Osteoblast (primary cell): ENCODE data around the gene EPS8. TPM values are rescaled to one million over a fixed set of nuclear protein-coding genes. Genes with fewer than 3 reads are reported as not detected.

Experiments
- DNase-seq: peaks from one replicate; pipeline ENCODE4 v3.0.0; 2011; ENCODE audit warnings: low spot score, mixed read lengths; ENCODE audit not compliant: insufficient read length; ENCODE audit errors: missing footprints
- H2AFZ ChIP-seq: 2 replicates; pipeline ENCODE4 v1.6.0; 2011; ENCODE audit warnings: mild to moderate bottlenecking, low read length
- H3K27ac ChIP-seq: 2 replicates; pipeline ENCODE4 v1.5.1; 2011; ENCODE audit warnings: mild to moderate bottlenecking, low read depth, low read length, moderate library complexity
- H3K27me3 ChIP-seq: 2 replicates; pipeline ENCODE4 v1.6.0; 2012; ENCODE audit warnings: mild to moderate bottlenecking, control low read depth, inconsistent platforms, low read length, moderate library complexity; ENCODE audit not compliant: insufficient read depth
- H3K36me3 ChIP-seq: 2 replicates; pipeline ENCODE4 v1.5.1; 2011; ENCODE audit warnings: mild to moderate bottlenecking, low read length, control low read depth, moderate library complexity; ENCODE audit not compliant: insufficient read depth
- H3K4me1 ChIP-seq: 2 replicates; pipeline ENCODE4 v1.5.1; 2011; ENCODE audit warnings: mild to moderate bottlenecking, low read length, control low read depth, moderate library complexity; ENCODE audit not compliant: insufficient read depth
- H3K4me2 ChIP-seq: 2 replicates; pipeline ENCODE4 v1.6.0; 2011; ENCODE audit warnings: mild to moderate bottlenecking, low read length; ENCODE audit not compliant: insufficient read depth
- H3K4me3 ChIP-seq: fragments of 200-600 bp; sonication (generic); 3 replicates; pipeline ENCODE4 v1.5.1; 2012; ENCODE audit warnings: mild to moderate bottlenecking, low read length, inconsistent platforms; ENCODE audit not compliant: insufficient read depth
- H3K79me2 ChIP-seq: 2 replicates; pipeline ENCODE4 v1.6.0; 2012; ENCODE audit warnings: mild to moderate bottlenecking, low read length, control low read depth, inconsistent platforms; ENCODE audit not compliant: insufficient read depth
- H3K9me3 ChIP-seq: 2 replicates; pipeline ENCODE4 v1.5.1; 2011; ENCODE audit warnings: low read depth, low read length, control low read depth
- H4K20me1 ChIP-seq: 2 replicates; pipeline ENCODE4 v1.6.0; 2012; ENCODE audit warnings: mild to moderate bottlenecking, low read length, control low read depth; ENCODE audit not compliant: insufficient read depth
- total RNA-seq: library from RNA; depleted of rRNA; stranded (reverse); fragments of >200 nt; gene quantifications from 2 replicates; pipeline ENCODE4 v1.2.3, GENCODE V29; 2012
- TF ChIP-seq, protein P1 (sequence below): IDR thresholded peaks from 2 replicates; pipeline ENCODE4 v1.5.1; 2011; ENCODE audit warnings: mild to moderate bottlenecking, low read depth, low read length, moderate library complexity; ENCODE audit errors: extremely low read depth

Gene EPS8
- 139 and 160 TPM in 2 replicates for total RNA-seq

DNA sequence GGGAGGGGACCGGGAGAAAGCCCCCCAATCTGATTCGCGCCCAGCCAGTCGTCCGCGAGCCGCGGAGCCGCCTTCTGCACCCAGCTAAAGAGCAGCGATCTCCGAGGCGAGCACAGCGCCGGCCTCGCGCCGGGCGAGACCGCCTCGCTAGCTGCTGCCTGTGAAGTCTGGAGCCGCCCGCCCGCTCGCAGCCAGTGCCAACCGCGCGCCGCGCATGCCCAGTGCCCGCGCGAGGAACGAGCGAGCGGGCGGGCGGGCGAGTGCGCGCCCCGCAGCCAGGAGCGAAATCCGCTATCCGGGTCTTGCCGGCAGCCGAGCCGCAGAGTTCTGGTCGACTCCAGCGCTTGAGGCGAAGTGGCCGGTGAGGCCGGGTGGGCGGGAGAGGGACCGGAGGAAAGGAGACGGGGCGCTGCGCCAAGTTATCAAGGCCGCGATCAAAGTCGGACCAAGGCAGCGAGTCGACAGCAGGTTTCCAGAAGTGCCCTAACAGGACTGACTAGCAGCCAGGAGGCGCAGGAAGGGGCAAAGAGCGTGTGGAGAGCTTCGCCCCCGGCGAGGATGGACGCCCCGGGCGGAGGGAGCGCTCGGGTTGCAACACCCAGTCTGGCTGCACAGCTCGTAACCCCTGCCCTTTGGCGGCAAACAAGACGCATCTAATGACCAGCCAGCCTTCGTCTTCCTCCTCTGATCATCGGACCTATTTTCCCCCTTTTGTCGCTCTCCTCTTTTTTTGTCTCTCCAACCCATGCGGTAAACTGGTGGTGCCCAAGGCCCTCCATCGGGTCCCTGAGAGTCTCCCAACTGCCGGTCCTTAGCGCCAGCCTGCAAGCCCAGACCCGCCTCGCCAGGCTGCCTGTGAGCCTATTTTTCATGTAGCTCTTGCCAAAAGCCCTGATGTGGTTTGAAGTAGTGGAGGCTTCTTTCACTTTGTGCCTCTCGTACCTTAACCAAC lies at the start of gene EPS8:
TSS of gene EPS8 (minus strand) at position 169 of the 952 bp plus-strand sequence. CDS start 106,437 bp downstream, outside the sequence.
- peaks cover 24% of the 10 kb centered on the region for H3K4me1 ChIP-seq
- peak within 1 kb of the TSS; percentile 92 for H3K27ac ChIP-seq
- peak; percentile 95 for DNase-seq
- H3K27me3 ChIP-seq: no peaks in the 10 kb centered on the region
- peaks cover 16% of the 10 kb centered on the region for H4K20me1 ChIP-seq
- H2AFZ ChIP-seq: peak within 1 kb of the TSS; percentile 92
- H3K4me3 ChIP-seq: peak within 1 kb of the TSS; percentile 84
- TF ChIP-seq, protein P1, sequence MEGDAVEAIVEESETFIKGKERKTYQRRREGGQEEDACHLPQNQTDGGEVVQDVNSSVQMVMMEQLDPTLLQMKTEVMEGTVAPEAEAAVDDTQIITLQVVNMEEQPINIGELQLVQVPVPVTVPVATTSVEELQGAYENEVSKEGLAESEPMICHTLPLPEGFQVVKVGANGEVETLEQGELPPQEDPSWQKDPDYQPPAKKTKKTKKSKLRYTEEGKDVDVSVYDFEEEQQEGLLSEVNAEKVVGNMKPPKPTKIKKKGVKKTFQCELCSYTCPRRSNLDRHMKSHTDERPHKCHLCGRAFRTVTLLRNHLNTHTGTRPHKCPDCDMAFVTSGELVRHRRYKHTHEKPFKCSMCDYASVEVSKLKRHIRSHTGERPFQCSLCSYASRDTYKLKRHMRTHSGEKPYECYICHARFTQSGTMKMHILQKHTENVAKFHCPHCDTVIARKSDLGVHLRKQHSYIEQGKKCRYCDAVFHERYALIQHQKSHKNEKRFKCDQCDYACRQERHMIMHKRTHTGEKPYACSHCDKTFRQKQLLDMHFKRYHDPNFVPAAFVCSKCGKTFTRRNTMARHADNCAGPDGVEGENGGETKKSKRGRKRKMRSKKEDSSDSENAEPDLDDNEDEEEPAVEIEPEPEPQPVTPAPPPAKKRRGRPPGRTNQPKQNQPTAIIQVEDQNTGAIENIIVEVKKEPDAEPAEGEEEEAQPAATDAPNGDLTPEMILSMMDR: no peak
- H3K9me3 ChIP-seq: no peaks in the 10 kb centered on the region
- peaks cover 7% of the 10 kb centered on the region for H3K36me3 ChIP-seq
- H3K4me2 ChIP-seq: peak within 1 kb of the TSS; percentile 77
- peaks cover 55% of the 10 kb centered on the region for H3K79me2 ChIP-seq

DNA sequence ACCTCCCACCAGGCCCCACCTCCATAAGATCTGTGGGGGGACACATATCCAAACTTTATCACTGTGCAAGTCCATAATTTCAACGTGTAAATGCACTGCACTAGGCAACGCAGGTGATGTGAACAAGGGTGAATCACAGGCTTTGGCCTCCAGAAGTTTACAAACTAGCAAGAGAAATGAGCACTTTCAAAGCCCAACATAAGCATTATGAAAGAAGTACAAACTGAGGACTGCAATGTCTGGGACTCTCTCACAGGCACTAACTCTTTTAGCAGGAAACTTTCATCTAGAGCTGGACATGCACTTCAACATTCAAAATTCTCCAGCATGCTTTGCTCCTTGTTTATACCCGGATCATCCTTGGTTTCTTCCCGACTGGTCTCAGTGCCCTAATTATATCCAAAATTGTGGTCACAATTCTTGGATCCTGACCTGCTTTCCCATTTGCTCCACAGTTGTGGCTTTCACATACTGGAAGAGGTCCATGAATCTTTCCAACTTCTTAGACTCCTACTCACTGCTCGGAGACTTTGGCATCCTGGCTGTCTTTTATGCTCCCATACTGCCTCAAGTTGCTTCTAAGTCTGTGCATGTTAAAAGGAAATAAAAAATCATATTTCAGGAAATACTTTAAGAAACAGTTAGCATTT lies 48.1 kb upstream of the EPS8 start:
- H3K27me3 ChIP-seq: no peaks in the 10 kb centered on the region
- no peaks in the 10 kb centered on the region for H4K20me1 ChIP-seq
- H3K27ac ChIP-seq: peak overlapping the region; percentile 62
- DNase-seq: no peak
- H3K4me1 ChIP-seq: peaks cover 30% of the 10 kb centered on the region
- H3K36me3 ChIP-seq: no peaks in the 10 kb centered on the region
- no peaks in the 10 kb centered on the region for H3K9me3 ChIP-seq
- TF ChIP-seq, protein P1: no peak
- H3K79me2 ChIP-seq: no peaks in the 10 kb centered on the region
- peak overlapping the region; percentile 62 for H3K4me2 ChIP-seq
- H2AFZ ChIP-seq: peak overlapping the region; percentile 82
- H3K4me3 ChIP-seq: peak overlapping the region; percentile 27

DNA sequence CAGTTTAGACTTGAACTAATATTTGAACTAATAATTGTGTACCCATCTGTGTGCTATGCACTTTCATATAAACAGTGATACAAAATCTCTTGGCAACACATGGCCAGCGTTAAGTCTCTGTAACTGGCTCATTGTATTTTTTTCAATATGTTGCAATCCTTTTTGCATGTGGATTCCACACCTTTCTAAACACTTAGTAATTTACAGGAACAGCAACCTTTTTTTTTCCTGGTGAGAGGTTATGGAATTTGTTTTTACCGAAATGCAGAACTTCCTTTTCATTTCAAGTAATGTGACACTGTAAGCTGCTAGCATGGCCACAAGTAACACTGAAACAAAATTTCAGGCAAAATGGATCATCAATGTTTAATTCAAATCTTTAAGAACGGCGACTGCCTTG lies 45.4 kb upstream of the EPS8 start:
- H3K79me2 ChIP-seq: no peaks in the 10 kb centered on the region
- no peaks in the 10 kb centered on the region for H4K20me1 ChIP-seq
- H3K4me1 ChIP-seq: peaks cover 39% of the 10 kb centered on the region
- no peak overlapping the region for H3K4me2 ChIP-seq
- no peaks in the 10 kb centered on the region for H3K27me3 ChIP-seq
- no peaks in the 10 kb centered on the region for H3K9me3 ChIP-seq
- H2AFZ ChIP-seq: no peak overlapping the region
- no peak overlapping the region for H3K4me3 ChIP-seq
- DNase-seq: no peak
- TF ChIP-seq, protein P1: no peak
- no peaks in the 10 kb centered on the region for H3K36me3 ChIP-seq
- H3K27ac ChIP-seq: no peak overlapping the region
